ENCODE data around the gene MTX2. TPM values are rescaled to one million over a fixed set of nuclear protein-coding genes. Genes with fewer than 3 reads are reported as not detected.

MTX2 gene
- total RNA-seq, 1 experiment from 2014 or later, result 30.8 TPM

DNA sequence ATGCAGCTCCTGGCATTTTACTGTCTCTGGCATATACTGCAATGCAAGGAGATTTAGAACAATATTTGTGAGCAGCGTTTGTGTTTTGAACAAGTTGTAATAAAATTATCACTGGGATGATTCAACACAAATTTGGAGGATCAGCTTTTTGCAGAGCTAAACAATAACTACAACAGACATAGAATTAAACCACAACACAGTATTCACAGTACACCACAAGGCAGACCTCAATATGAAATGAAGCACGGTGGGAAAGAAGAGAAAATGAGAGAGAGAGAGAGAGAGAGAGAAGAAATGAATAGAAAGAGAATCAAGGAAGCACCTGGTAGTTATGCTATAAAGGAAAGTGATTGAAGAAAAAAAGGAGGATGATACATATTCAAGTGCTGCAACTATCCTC is 41.4 kb upstream of the MTX2 start:
- H3K4me1 ChIP-seq (ENCODE audit: insufficient read depth, low read length), result no peaks in the 10 kb centered on the region
- no peaks in the 10 kb centered on the region for H3K27me3 ChIP-seq (ENCODE audit: insufficient read depth, low read length)
- no CpG with 5 or more reads among the region's 2 CpGs for WGBS (ENCODE audit: extremely low coverage, insufficient read length, low lambda C conversion rate)

More for the DNA sequence above, 41.4 kb upstream of the MTX2 start:
- no peak overlapping the region for H4K91ac ChIP-seq (ENCODE audit: insufficient read length, low read depth, low read length)
- no peak overlapping the region for H3K4ac ChIP-seq (ENCODE audit: low read depth, low read length)
- H3K23ac ChIP-seq (ENCODE audit: insufficient read length, low read depth, low read length), result no peak overlapping the region
- no peak overlapping the region for H3K56ac ChIP-seq (ENCODE audit: insufficient read length, low read depth, low read length)
- H4K8ac ChIP-seq (replicated peaks; ENCODE audit: insufficient read length, low read depth, low read length), result no peak overlapping the region
- H3K23me2 ChIP-seq (ENCODE audit: insufficient read length, low read depth, low read length, poor library complexity, severe bottlenecking), result no peaks in the 10 kb centered on the region
- H2AK5ac ChIP-seq (ENCODE audit: insufficient read length, low read length), result no peak overlapping the region
- H3K9me3 Mint-ChIP-seq, result no peaks in the 10 kb centered on the region
- H3K27me3 Mint-ChIP-seq (ENCODE audit: low read depth), result peaks cover 52% of the 10 kb centered on the region
- no peaks in the 10 kb centered on the region for H3K79me2 ChIP-seq (ENCODE audit: insufficient read depth, low read length)
- H2AFZ ChIP-seq (ENCODE audit: low read length), result no peak overlapping the region
- no peaks in the 10 kb centered on the region for H3K9me3 ChIP-seq (ENCODE audit: control insufficient read depth, low read depth, low read length)
- no peak for DNase-seq
- H3K9ac ChIP-seq (ENCODE audit: extremely low read depth, insufficient read length, low read length), result no peak overlapping the region
- H3T11ph ChIP-seq (ENCODE audit: low read length), result no peak overlapping the region
- H3K4me2 ChIP-seq (ENCODE audit: insufficient read depth, insufficient read length, low read length), result no peak overlapping the region
- no peak overlapping the region for H4K5ac ChIP-seq (ENCODE audit: insufficient read length, low read depth, low read length)
- no peak overlapping the region for H3K4me3 Mint-ChIP-seq
- no peak overlapping the region for H2BK5ac ChIP-seq (ENCODE audit: insufficient read length, low read length)
- H4K20me1 ChIP-seq (ENCODE audit: control insufficient read depth, insufficient read depth, insufficient read length), result no peaks in the 10 kb centered on the region
- no peak overlapping the region for H3K18ac ChIP-seq (ENCODE audit: insufficient read length, low read depth, low read length)
- H3K27ac Mint-ChIP-seq, result no peak overlapping the region
- H2BK120ac ChIP-seq (ENCODE audit: low read depth, low read length, poor library complexity, severe bottlenecking), result no peak overlapping the region
- H3K14ac ChIP-seq (ENCODE audit: insufficient read depth, low read length), result no peak overlapping the region
- TF ChIP-seq, protein P1, sequence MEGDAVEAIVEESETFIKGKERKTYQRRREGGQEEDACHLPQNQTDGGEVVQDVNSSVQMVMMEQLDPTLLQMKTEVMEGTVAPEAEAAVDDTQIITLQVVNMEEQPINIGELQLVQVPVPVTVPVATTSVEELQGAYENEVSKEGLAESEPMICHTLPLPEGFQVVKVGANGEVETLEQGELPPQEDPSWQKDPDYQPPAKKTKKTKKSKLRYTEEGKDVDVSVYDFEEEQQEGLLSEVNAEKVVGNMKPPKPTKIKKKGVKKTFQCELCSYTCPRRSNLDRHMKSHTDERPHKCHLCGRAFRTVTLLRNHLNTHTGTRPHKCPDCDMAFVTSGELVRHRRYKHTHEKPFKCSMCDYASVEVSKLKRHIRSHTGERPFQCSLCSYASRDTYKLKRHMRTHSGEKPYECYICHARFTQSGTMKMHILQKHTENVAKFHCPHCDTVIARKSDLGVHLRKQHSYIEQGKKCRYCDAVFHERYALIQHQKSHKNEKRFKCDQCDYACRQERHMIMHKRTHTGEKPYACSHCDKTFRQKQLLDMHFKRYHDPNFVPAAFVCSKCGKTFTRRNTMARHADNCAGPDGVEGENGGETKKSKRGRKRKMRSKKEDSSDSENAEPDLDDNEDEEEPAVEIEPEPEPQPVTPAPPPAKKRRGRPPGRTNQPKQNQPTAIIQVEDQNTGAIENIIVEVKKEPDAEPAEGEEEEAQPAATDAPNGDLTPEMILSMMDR (conservative IDR thresholded peaks at IDR 0.05), result no peak
- no peak overlapping the region for H2BK12ac ChIP-seq (ENCODE audit: insufficient read length, low read depth, low read length)
- no peak overlapping the region for H3K27ac ChIP-seq (ENCODE audit: insufficient read length, low read depth, low read length)
- no peaks in the 10 kb centered on the region for H3K79me1 ChIP-seq (ENCODE audit: insufficient read depth, low read depth, low read length, poor library complexity, severe bottlenecking)
- no peak overlapping the region for H2BK20ac ChIP-seq (ENCODE audit: low read depth, low read length, poor library complexity, severe bottlenecking)
- H3K36me3 Mint-ChIP-seq (ENCODE audit: insufficient read depth in 1 of 3, low read depth in 3 of 3), result no peaks in the 10 kb centered on the region
- H2BK15ac ChIP-seq (ENCODE audit: low read depth, low read length), result no peak overlapping the region
- H3K4me1 Mint-ChIP-seq, result no peaks in the 10 kb centered on the region
